HCT116 (cell line): ENCODE results near the gene DDX56. TPM values are rescaled to one million over a fixed set of nuclear protein-coding genes. Genes with fewer than 3 reads are reported as not detected.

ENCODE experiments used
- ATAC-seq: fragments of 200-7000 bp; cut with Tn5 transposase; 2 replicates; pipeline ENCODE4 v1.9.1; 2020; ENCODE audit warnings: mild to moderate bottlenecking, moderate library complexity
- BruUV-seq: library from RNA; stranded (reverse); fragments of 400-500 nt; replicated peaks from 2 replicates; lab custom pipeline; 2021; lab: Mats Ljungman, UMichigan
- CTCF ChIA-PET: fragments of 300-600 bp; sonication (Branson Sonifier 250); formaldehyde crosslinking; loops from one replicate; lab custom pipeline; 2021; ENCODE audit warnings: antibody characterized with exemption; lab: Charles Lee
- POLR2A ChIA-PET: fragments of 300-600, 350-600 bp; sonication (Branson Sonifier 250); formaldehyde crosslinking; loops from one replicate; lab custom pipeline; 2021; ENCODE audit warnings: antibody characterized with exemption; lab: Charles Lee
- RAD21 ChIA-PET, 2 experiments: fragments of 300-600 bp; sonication (Branson Sonifier 250); formaldehyde crosslinking; loops; one replicate each; lab custom pipeline; 2023; ENCODE audit warnings: low total read pairs in 2 of 2; ENCODE audit not compliant: uncharacterized antibody in 2 of 2, unreplicated experiment in 2 of 2, low non-redundant PET in 1 of 2; lab: Charles Lee
- DNase-seq: peaks from one replicate; pipeline ENCODE4 v3.0.0-alpha.2; 2010; ENCODE audit warnings: low read depth, low spot score
- H2AFZ ChIP-seq: fragments of 200-600 bp; shearing (Covaris generic), sonication (generic); 2 replicates; pipeline ENCODE4 v1.6.1; 2017; ENCODE audit warnings: low read depth, mixed run types, mixed read lengths, antibody characterized with exemption, low read length; ENCODE audit not compliant: poor library complexity, severe bottlenecking
- H3K27ac ChIP-seq: 2 replicates; pipeline ENCODE4 v1.5.1; 2012; ENCODE audit warnings: low read depth, low read length
- H3K27me3 ChIP-seq: fragments of 200-600 bp; sonication (generic); 2 replicates; pipeline ENCODE4 v1.6.1; 2016; ENCODE audit warnings: mixed run types, low read length, mixed read lengths; ENCODE audit not compliant: insufficient read depth
- H3K36me3 ChIP-seq, 2 experiments: fragments of 200-500 bp in 1 of 2; fragments of 200-600 bp in 1 of 2; sonication (Bioruptor generic) in 1 of 2; sonication (generic) in 1 of 2; 2 replicates each; pipeline versions ENCODE4 v1.5.1 to v1.6.1; 2014 to 2016; ENCODE audit warnings: low read length in 2 of 2, inconsistent platforms in 1 of 2, mixed read lengths in 1 of 2, mixed run types in 1 of 2; ENCODE audit not compliant: insufficient read depth in 2 of 2, control insufficient read depth in 1 of 2
- H3K4me1 ChIP-seq, 2 experiments: fragments of 200-600 bp in 1 of 2; sonication (generic) in 1 of 2; 2 replicates each; pipeline versions ENCODE4 v1.5.1 to v1.6.1; 2012 to 2017; ENCODE audit warnings: low read length in 2 of 2, inconsistent platforms in 1 of 2, mild to moderate bottlenecking in 1 of 2, mixed read lengths in 1 of 2, mixed run types in 1 of 2, moderate library complexity in 1 of 2; ENCODE audit not compliant: insufficient read depth in 2 of 2, control insufficient read depth in 1 of 2
- H3K4me2 ChIP-seq: fragments of 200-600 bp; sonication (generic); 2 replicates; pipeline ENCODE4 v1.6.1; 2017; ENCODE audit warnings: mixed run types, low read length, mixed read lengths
- H3K4me3 ChIP-seq, 2 experiments: fragments of 200-600 bp in 1 of 2; sonication (generic) in 1 of 2; replicated peaks in 1 of 2; 2 replicates each; pipeline ENCODE4 v1.5.1; 2011 to 2016; ENCODE audit warnings: low read length in 2 of 2, control low read depth in 1 of 2, low read depth in 1 of 2, mild to moderate bottlenecking in 1 of 2, mixed read lengths in 1 of 2, mixed run types in 1 of 2
- H3K79me2 ChIP-seq: fragments of 200-600 bp; sonication (generic); 2 replicates; pipeline ENCODE4 v1.6.1; 2017; ENCODE audit warnings: mild to moderate bottlenecking, mixed run types, low read length, moderate library complexity, mixed read lengths; ENCODE audit not compliant: insufficient read depth
- H3K9ac ChIP-seq: fragments of 200-600 bp; sonication (generic); 2 replicates; pipeline ENCODE4 v1.6.1; 2016; ENCODE audit warnings: low read length, mixed read lengths
- H3K9me2 ChIP-seq: fragments of 200-600 bp; sonication (generic), shearing (Covaris generic); 2 replicates; pipeline ENCODE4 v1.6.1; 2017; ENCODE audit warnings: mixed run types, mild to moderate bottlenecking, moderate library complexity; ENCODE audit not compliant: insufficient read depth
- H3K9me3 ChIP-seq, 2 experiments: fragments of 200-500 bp in 1 of 2; fragments of 200-600 bp in 1 of 2; sonication (Bioruptor generic) in 1 of 2; sonication (generic) in 1 of 2; 2 replicates each; pipeline ENCODE4 v1.6.1; 2014 to 2017; ENCODE audit warnings: low read length in 2 of 2, mixed read lengths in 2 of 2, inconsistent platforms in 1 of 2, low read depth in 1 of 2, mild to moderate bottlenecking in 1 of 2, mixed run types in 1 of 2, moderate library complexity in 1 of 2; ENCODE audit not compliant: control insufficient read depth in 1 of 2, insufficient read depth in 1 of 2
- H4K20me1 ChIP-seq: fragments of 200-600 bp; sonication (generic), shearing (Covaris generic); 2 replicates; pipeline ENCODE4 v1.6.1; 2017; ENCODE audit warnings: mixed run types, mild to moderate bottlenecking, moderate library complexity; ENCODE audit not compliant: insufficient read depth
- CBX3 ChIP-seq: IDR thresholded peaks from 2 replicates; pipeline ENCODE4 v1.6.1; 2012; ENCODE audit warnings: low read depth
- CEBPB ChIP-seq: IDR thresholded peaks from 2 replicates; pipeline ENCODE4 v1.6.1; 2012; ENCODE audit warnings: low read depth
- EGR1 ChIP-seq: IDR thresholded peaks from 2 replicates; pipeline ENCODE4 v1.6.1; 2012; ENCODE audit warnings: low read depth
- EZH2 ChIP-seq: fragments of 200-600 bp; sonication (generic); IDR thresholded peaks from 2 replicates; pipeline ENCODE4 v1.6.1; 2017; ENCODE audit warnings: antibody characterized with exemption, mixed run types
- EZH2phosphoT487 ChIP-seq: fragments of 200-600 bp; IDR thresholded peaks from 2 replicates; pipeline ENCODE4 v1.6.1; 2018; ENCODE audit warnings: antibody characterized with exemption, borderline replicate concordance
- FOSL1 ChIP-seq: IDR thresholded peaks from 2 replicates; pipeline ENCODE4 v1.6.1; 2012; ENCODE audit warnings: low read depth
- JUND ChIP-seq: IDR thresholded peaks from 2 replicates; pipeline ENCODE4 v1.6.1; 2012
- POLR2A ChIP-seq: IDR thresholded peaks from 2 replicates; pipeline ENCODE4 v1.7.0; 2011; ENCODE audit warnings: borderline replicate concordance; ENCODE audit not compliant: insufficient read depth, insufficient read length; ENCODE audit errors: extremely low read depth
- POLR2AphosphoS5 ChIP-seq: IDR thresholded peaks from 2 replicates; pipeline ENCODE4 v1.6.1; 2011; ENCODE audit warnings: mild to moderate bottlenecking, low read depth, low read length, moderate library complexity
- RAD21 ChIP-seq: IDR thresholded peaks from 2 replicates; pipeline ENCODE4 v1.6.1; 2012; ENCODE audit warnings: low read depth, mild to moderate bottlenecking
- TCF7L2 ChIP-seq: IDR thresholded peaks from 2 replicates; pipeline ENCODE4 v1.7.0; 2011; ENCODE audit warnings: borderline replicate concordance, inconsistent platforms; ENCODE audit not compliant: insufficient read depth, insufficient read length; ENCODE audit errors: extremely low read depth
- ZNF274 ChIP-seq: fragments of 200-500 bp; sonication (Bioruptor generic); IDR thresholded peaks from 2 replicates; pipeline ENCODE4 v1.6.1; 2014; ENCODE audit warnings: mild to moderate bottlenecking, low read depth, low read length, inconsistent platforms
- intact Hi-C: fragments of 100-400 bp; cut with micrococcal nuclease; formaldehyde crosslinking; loops from 2 replicates; pipeline ENCODE4 v1.10.0; 2022
- total RNA-seq: library from RNA; stranded (reverse); gene quantifications from one replicate; pipeline ENCODE4 v1.2.1, GENCODE V29; 2021; ENCODE audit not compliant: unreplicated experiment
- TF ChIP-seq, protein P1 (sequence below): IDR thresholded peaks from 2 replicates; pipeline ENCODE4 v1.6.1; 2012
- TF ChIP-seq, protein P2 (sequence below): IDR thresholded peaks from 2 replicates; pipeline ENCODE4 v1.6.1; 2012

DDX56 gene
- total RNA-seq, 1 experiment from 2014 or later: 119 TPM

DNA sequence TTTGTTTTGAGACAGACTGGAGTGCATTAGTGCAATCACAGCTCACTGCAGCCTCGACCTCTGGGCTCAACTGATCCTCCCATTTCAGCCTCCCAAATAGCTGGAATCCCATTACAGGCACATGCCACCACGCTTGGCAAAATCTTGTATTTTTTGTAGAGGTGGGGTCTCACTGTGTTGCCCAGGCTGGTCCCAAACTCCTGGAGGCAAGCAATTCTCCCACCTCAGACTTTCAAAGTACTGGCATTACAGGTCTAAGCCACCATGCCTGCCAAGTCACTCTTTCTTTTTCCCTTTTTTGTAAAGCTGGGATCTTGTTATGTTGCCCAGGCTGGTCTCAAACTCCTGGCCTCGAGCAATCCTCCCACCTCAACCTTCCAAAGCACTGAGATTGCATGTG, 24.3 kb downstream of the DDX56 start:
- Histone ChIP-seq H3K4me1 (peaks cover 2 to 5% of the 10 kb centered on the region in 2 experiments; a peak in 3 of 4 replicates), H3K9ac (no peak overlapping the region), H3K9me3 (no peaks in the 10 kb centered on the region), H3K36me3 (no peaks in the 10 kb centered on the region), H3K27ac (no peak overlapping the region), H3K9me2 (no peaks in the 10 kb centered on the region), H3K79me2 (no peaks in the 10 kb centered on the region), H2AFZ (no peak overlapping the region), H3K4me3 (no peak overlapping the region), H3K4me2 (no peak overlapping the region), H4K20me1 (no peaks in the 10 kb centered on the region)
- RAD21 ChIA-PET: no interaction called here
- POLR2A ChIA-PET: no interaction called here
- DNase-seq (no peak), ATAC-seq (no peak)
- no peak for TF ChIP-seq POLR2A
- no peak for TF ChIP-seq FOSL1
- TF ChIP-seq CEBPB: no peak
- no peak for TF ChIP-seq EGR1
- TF ChIP-seq EZH2: no peak
- TF ChIP-seq ZNF274: no peak
- TF ChIP-seq RAD21: no peak
- TF ChIP-seq CBX3: no peak
- TF ChIP-seq POLR2AphosphoS5: no peak
- TF ChIP-seq, protein P1, sequence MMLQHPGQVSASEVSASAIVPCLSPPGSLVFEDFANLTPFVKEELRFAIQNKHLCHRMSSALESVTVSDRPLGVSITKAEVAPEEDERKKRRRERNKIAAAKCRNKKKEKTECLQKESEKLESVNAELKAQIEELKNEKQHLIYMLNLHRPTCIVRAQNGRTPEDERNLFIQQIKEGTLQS: no peak
- TF ChIP-seq, protein P2, sequence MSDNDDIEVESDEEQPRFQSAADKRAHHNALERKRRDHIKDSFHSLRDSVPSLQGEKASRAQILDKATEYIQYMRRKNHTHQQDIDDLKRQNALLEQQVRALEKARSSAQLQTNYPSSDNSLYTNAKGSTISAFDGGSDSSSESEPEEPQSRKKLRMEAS: no peak
- no peak for TF ChIP-seq TCF7L2
- TF ChIP-seq JUND: no peak
- TF ChIP-seq EZH2phosphoT487: no peak
- TF ChIP-seq, all 23 proteins: peak for 0
- no TSS peak for BruUV-seq
- intact Hi-C loops: no loop called here
- H3K27me3 ChIP-seq: no peaks in the 10 kb centered on the region
- CTCF ChIA-PET: interaction anchor here (1.2 kb wide), 1 partner anchor 15 kb away, joined by 6 read pairs; no protein-coding TSS in a partner anchor
